HEK293T (cell line): Measurements from ENCODE around the gene CBFA2T2.

Experiments used
- CTCF ChIA-PET: fragments of 350-600 bp; formaldehyde crosslinking; extraction: SDS; loops from one replicate; lab custom pipeline; 2021; ENCODE audit warnings: antibody characterized with exemption, inconsistent platforms; lab: Yijun Ruan, JAX
- POLR2A ChIA-PET: fragments of 350-600 bp; formaldehyde crosslinking; extraction: SDS; loops from one replicate; lab custom pipeline; 2020; ENCODE audit warnings: antibody characterized with exemption, inconsistent platforms; lab: Yijun Ruan, JAX
- DNase-seq: peaks from one replicate; pipeline ENCODE4 v3.0.0; 2012; ENCODE audit warnings: mixed read lengths; ENCODE audit errors: extremely low spot score
- ARNT ChIP-seq: fragments of 450-650 bp; IDR thresholded peaks from 2 replicates; pipeline ENCODE4 v1.6.1; 2017; ENCODE audit warnings: mild to moderate bottlenecking
- BHLHE40 ChIP-seq: fragments of 450-650 bp; IDR thresholded peaks from 2 replicates; pipeline ENCODE4 v1.6.1; 2016; ENCODE audit warnings: mild to moderate bottlenecking, moderate library complexity, borderline replicate concordance
- CTBP1 ChIP-seq: fragments of 450-650 bp; IDR thresholded peaks from 2 replicates; pipeline ENCODE4 v1.6.1; 2016; ENCODE audit warnings: borderline replicate concordance
- ELF4 ChIP-seq: fragments of 450-650 bp; IDR thresholded peaks from 2 replicates; pipeline ENCODE4 v1.6.1; 2017; ENCODE audit warnings: antibody characterized with exemption
- FOXA1 ChIP-seq: fragments of 450-650 bp; IDR thresholded peaks from 2 replicates; pipeline ENCODE4 v1.6.1; 2016; ENCODE audit warnings: mild to moderate bottlenecking
- FOXK2 ChIP-seq: fragments of 450-650 bp; IDR thresholded peaks from 2 replicates; pipeline ENCODE4 v1.6.1; 2016; ENCODE audit warnings: mild to moderate bottlenecking
- FOXM1 ChIP-seq: fragments of 450-650 bp; IDR thresholded peaks from 2 replicates; pipeline ENCODE4 v1.6.1; 2017; ENCODE audit warnings: mild to moderate bottlenecking, borderline replicate concordance
- HDGF ChIP-seq: fragments of 450-650 bp; IDR thresholded peaks from 2 replicates; pipeline ENCODE4 v1.6.1; 2017; ENCODE audit warnings: antibody characterized with exemption, borderline replicate concordance
- L3MBTL2 ChIP-seq: fragments of 450-650 bp; conservative IDR thresholded peaks from 2 replicates; pipeline ENCODE4 v1.6.1; 2016; ENCODE audit warnings: mild to moderate bottlenecking
- LEF1 ChIP-seq: fragments of 450-650 bp; IDR thresholded peaks from 2 replicates; pipeline ENCODE4 v1.6.1; 2017; ENCODE audit warnings: mild to moderate bottlenecking, borderline replicate concordance
- NFRKB ChIP-seq: fragments of 450-650 bp; IDR thresholded peaks from 2 replicates; pipeline ENCODE4 v1.6.1; 2016; ENCODE audit warnings: mild to moderate bottlenecking, moderate library complexity
- PKNOX1 ChIP-seq: fragments of 450-650 bp; IDR thresholded peaks from 2 replicates; pipeline ENCODE4 v1.6.1; 2016
- SP1 ChIP-seq: fragments of 450-650 bp; IDR thresholded peaks from 2 replicates; pipeline ENCODE4 v1.6.1; 2017
- SUZ12 ChIP-seq: fragments of 450-650 bp; IDR thresholded peaks from 2 replicates; pipeline ENCODE4 v1.6.1; 2016; ENCODE audit warnings: mild to moderate bottlenecking
- TARDBP ChIP-seq: fragments of 450-650 bp; IDR thresholded peaks from 2 replicates; pipeline ENCODE4 v1.6.1; 2016
- ZNF384 ChIP-seq: fragments of 450-650 bp; IDR thresholded peaks from 2 replicates; pipeline ENCODE4 v1.6.1; 2016

The CBFA2T2 gene

GRCh38 chr20:33552519-33552918 is 62.6 kb downstream of the CBFA2T2 start:
- ChIA-PET CTCF (no interaction called here), POLR2A (interaction anchor here (1.1 to 1.4 kb wide), 3 partner anchors 9 to 63 kb away, joined by 3 to 5 read pairs (median 3); partner anchors contain the start of gene CBFA2T2)
- DNase-seq, result no peak
- TF ChIP-seq NFRKB, result no peak
- no peak for TF ChIP-seq SUZ12
- no peak for TF ChIP-seq L3MBTL2
- TF ChIP-seq ARNT, result no peak
- TF ChIP-seq FOXK2, result no peak
- no peak for TF ChIP-seq ZNF384

- CTCF ChIA-PET, result interaction anchor here (0.6 kb wide), 1 partner anchor 36 kb away, joined by 3 read pairs; no protein-coding TSS in a partner anchor
- no peak for DNase-seq
- POLR2A ChIA-PET, result interaction anchor here (1.2 to 1.4 kb wide), 2 partner anchors 8 to 64 kb away, joined by 3 to 5 read pairs; partner anchors contain the start of gene CBFA2T2
- TF ChIP-seq TARDBP, result no peak
- no peak for TF ChIP-seq BHLHE40
- TF ChIP-seq ARNT, result no peak
- TF ChIP-seq ELF4, result no peak
- no peak for TF ChIP-seq LEF1
- TF ChIP-seq ZNF384, result no peak
- no peak for TF ChIP-seq SP1
- TF ChIP-seq FOXK2, result no peak
- no peak for TF ChIP-seq CTBP1
- TF ChIP-seq L3MBTL2, result no peak
- no peak for TF ChIP-seq FOXA1
- no peak for TF ChIP-seq PKNOX1
Observed at GRCh38 chr20:33553516-33553915, 63.6 kb downstream of the CBFA2T2 start.

- peak; percentile 66 for DNase-seq
- ChIA-PET POLR2A (interaction anchor here (0.5 to 1.1 kb wide), 2 partner anchors 36 to 108 kb away, joined by 3 to 4 read pairs; no protein-coding TSS in a partner anchor), CTCF (interaction anchor here (0.5 to 0.8 kb wide), 2 partner anchors 98 to 99 kb away, joined by 3 to 4 read pairs; no protein-coding TSS in a partner anchor)
- no peak for TF ChIP-seq FOXK2
- TF ChIP-seq PKNOX1, result no peak
- TF ChIP-seq ZNF384, result peak; percentile 89
Observed at GRCh38 chr20:33554914-33555420, 65.1 kb downstream of the CBFA2T2 start.

- DNase-seq, result no peak
- TF ChIP-seq FOXM1, result no peak
- TF ChIP-seq BHLHE40, result no peak
- TF ChIP-seq LEF1, result no peak
- TF ChIP-seq ARNT, result no peak
- TF ChIP-seq L3MBTL2, result no peak
- TF ChIP-seq PKNOX1, result no peak
- no peak for TF ChIP-seq HDGF
- no peak for TF ChIP-seq NFRKB
- TF ChIP-seq FOXK2, result no peak
- TF ChIP-seq ELF4, result no peak
- TF ChIP-seq TARDBP, result no peak
- no peak for TF ChIP-seq FOXA1
- TF ChIP-seq ZNF384, result no peak
- TF ChIP-seq SUZ12, result no peak
- TF ChIP-seq CTBP1, result no peak
- no peak for TF ChIP-seq SP1
- POLR2A ChIA-PET, result interaction anchor here (0.5 to 1.1 kb wide), 2 partner anchors 35 to 108 kb away, joined by 3 to 4 read pairs; no protein-coding TSS in a partner anchor
- CTCF ChIA-PET, result no interaction called here
Observed at GRCh38 chr20:33555755-33556154, 65.9 kb downstream of the CBFA2T2 start.

GRCh38 chr20:33556246-33556645 is 66.3 kb downstream of the CBFA2T2 start:
- ChIA-PET POLR2A (no interaction called here), CTCF (no interaction called here)
- DNase-seq, result no peak
- TF ChIP-seq ARNT (no peak), LEF1 (no peak), ZNF384 (no peak), BHLHE40 (no peak), CTBP1 (no peak), TARDBP (no peak), SP1 (no peak), L3MBTL2 (no peak)

- TF ChIP-seq FOXM1, result no peak
- no peak for TF ChIP-seq TARDBP
- TF ChIP-seq ELF4, result no peak
- no peak for TF ChIP-seq SUZ12
- no peak for TF ChIP-seq L3MBTL2
- TF ChIP-seq SP1, result no peak
- no peak for TF ChIP-seq LEF1
- TF ChIP-seq FOXK2, result no peak
- no peak for TF ChIP-seq FOXA1
- TF ChIP-seq NFRKB, result no peak
- TF ChIP-seq PKNOX1, result no peak
- no peak for TF ChIP-seq ZNF384
- TF ChIP-seq ARNT, result no peak
- no peak for TF ChIP-seq CTBP1
- CTCF ChIA-PET, result no interaction called here
- DNase-seq, result no peak
- POLR2A ChIA-PET, result no interaction called here
Observed at GRCh38 chr20:33558348-33559144, 68.7 kb downstream of the CBFA2T2 start.
